ENCODE data around the gene POLD4. TPM values are rescaled to one million over a fixed set of nuclear protein-coding genes. Genes with fewer than 3 reads are reported as not detected.

The POLD4 gene
- total RNA-seq, 2 experiments from 2014 or later: 31.7 to 39.5 TPM

DNA sequence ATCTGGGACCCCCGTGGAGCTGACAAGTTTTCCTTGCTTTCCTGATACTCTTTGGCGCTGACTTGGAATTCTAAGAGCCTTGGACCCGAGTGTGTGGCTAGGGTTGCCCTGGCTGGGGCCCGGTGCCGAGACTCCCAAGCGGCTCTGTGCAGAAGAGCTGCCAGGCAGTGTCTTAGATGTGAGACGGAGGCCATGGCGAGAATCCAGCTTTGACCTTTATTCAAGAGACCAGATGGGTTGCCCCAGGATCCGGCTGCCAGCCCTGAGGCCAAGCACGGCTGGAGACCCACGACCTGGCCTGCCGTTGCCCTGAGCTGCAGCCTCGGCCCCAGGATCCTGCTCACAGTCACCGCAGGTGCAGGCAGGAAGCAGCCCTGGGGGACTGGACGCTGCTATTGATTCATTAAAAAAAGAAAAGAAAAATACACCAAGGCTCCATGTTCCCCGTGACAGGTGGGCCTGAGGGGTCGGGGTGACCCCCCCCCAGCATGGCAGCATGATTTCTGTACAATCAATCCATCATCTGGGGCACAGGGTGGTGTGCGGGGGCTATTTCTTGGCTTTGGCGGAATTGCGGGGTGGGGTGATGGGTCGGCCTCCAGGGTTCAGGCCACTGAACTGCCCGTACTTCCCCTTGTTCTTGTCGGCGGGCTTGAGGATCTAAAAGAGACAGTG is 44.8 kb upstream of the POLD4 start:
- peaks cover 0 to 3% of the 10 kb centered on the region in 2 experiments for H3K27me3 ChIP-seq (ENCODE audit: control insufficient read depth in 1 of 2, insufficient read depth in 2 of 2, low read length in 2 of 2)
- ATAC-seq (ENCODE audit: poor library complexity) (no peak), DNase-seq (no peak)
- no peak overlapping the region for H3K4me3 ChIP-seq (ENCODE audit: low read length)
- Mint-ChIP-seq H3K9me3 (no peaks in the 10 kb centered on the region), H3K4me3 (peak overlapping the region; percentile 60), H3K4me1 (ENCODE audit: low read depth) (peaks cover 39% of the 10 kb centered on the region), H3K27ac (peak overlapping the region; percentile 84), H3K36me3 (ENCODE audit: low read depth) (peaks cover 35% of the 10 kb centered on the region), H3K27me3 (no peaks in the 10 kb centered on the region)
- POLR2A ChIA-PET: interaction anchor here (2.2 to 3.1 kb wide), 2 partner anchors 11 to 39 kb away, joined by 13 to 22 read pairs; partner anchors contain the start of gene PTPRCAP
- CTCF ChIA-PET: interaction anchor here (0.7 kb wide), 1 partner anchor 67 kb away, joined by 3 read pairs; no protein-coding TSS in a partner anchor
- intact Hi-C loops (cut with DNase I, micrococcal nuclease): loop anchor here in 1 of 2 experiments (10.0 kb wide), 1 partner anchor 207 kb away; the partner anchor contains the start of gene NDUFV1
- H3K36me3 ChIP-seq (ENCODE audit: insufficient read depth, low read length): peaks cover 57% of the 10 kb centered on the region
- peak overlapping the region; percentile 60 to 61 for H3K27ac ChIP-seq (ENCODE audit: low read depth in 1 of 2, low read length in 2 of 2)
- TF ChIP-seq, protein P1, sequence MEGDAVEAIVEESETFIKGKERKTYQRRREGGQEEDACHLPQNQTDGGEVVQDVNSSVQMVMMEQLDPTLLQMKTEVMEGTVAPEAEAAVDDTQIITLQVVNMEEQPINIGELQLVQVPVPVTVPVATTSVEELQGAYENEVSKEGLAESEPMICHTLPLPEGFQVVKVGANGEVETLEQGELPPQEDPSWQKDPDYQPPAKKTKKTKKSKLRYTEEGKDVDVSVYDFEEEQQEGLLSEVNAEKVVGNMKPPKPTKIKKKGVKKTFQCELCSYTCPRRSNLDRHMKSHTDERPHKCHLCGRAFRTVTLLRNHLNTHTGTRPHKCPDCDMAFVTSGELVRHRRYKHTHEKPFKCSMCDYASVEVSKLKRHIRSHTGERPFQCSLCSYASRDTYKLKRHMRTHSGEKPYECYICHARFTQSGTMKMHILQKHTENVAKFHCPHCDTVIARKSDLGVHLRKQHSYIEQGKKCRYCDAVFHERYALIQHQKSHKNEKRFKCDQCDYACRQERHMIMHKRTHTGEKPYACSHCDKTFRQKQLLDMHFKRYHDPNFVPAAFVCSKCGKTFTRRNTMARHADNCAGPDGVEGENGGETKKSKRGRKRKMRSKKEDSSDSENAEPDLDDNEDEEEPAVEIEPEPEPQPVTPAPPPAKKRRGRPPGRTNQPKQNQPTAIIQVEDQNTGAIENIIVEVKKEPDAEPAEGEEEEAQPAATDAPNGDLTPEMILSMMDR (IDR thresholded peaks at IDR 0.05): no peak
- H3K4me1 ChIP-seq (ENCODE audit: insufficient read depth, low read length): peaks cover 74% of the 10 kb centered on the region
- peaks cover 0 to 5% of the 10 kb centered on the region in 2 experiments for H3K9me3 ChIP-seq (ENCODE audit: control insufficient read depth in 1 of 2, insufficient read depth in 1 of 2, low read length in 2 of 2)

- Mint-ChIP-seq H3K36me3 (ENCODE audit: low read depth) (peaks cover 35% of the 10 kb centered on the region), H3K9me3 (no peaks in the 10 kb centered on the region), H3K4me3 (peak overlapping the region; percentile 60), H3K4me1 (ENCODE audit: low read depth) (peaks cover 42% of the 10 kb centered on the region), H3K27ac (peak overlapping the region; percentile 84), H3K27me3 (no peaks in the 10 kb centered on the region)
- intact Hi-C loops (cut with DNase I, micrococcal nuclease): loop anchor here in 1 of 2 experiments (10.0 kb wide), 1 partner anchor 207 kb away; the partner anchor contains the start of gene NDUFV1
- POLR2A ChIA-PET: interaction anchor here (1.0 to 3.1 kb wide), 3 partner anchors 11 to 40 kb away, joined by 3 to 22 read pairs (median 13); partner anchors contain the start of gene PTPRCAP
- peaks cover 57% of the 10 kb centered on the region for H3K36me3 ChIP-seq (ENCODE audit: insufficient read depth, low read length)
- H3K27ac ChIP-seq (ENCODE audit: low read depth in 1 of 2, low read length in 2 of 2): peak overlapping the region; percentile 55 to 61
- H3K4me1 ChIP-seq (ENCODE audit: insufficient read depth, low read length): peaks cover 72% of the 10 kb centered on the region
- peaks cover 0 to 5% of the 10 kb centered on the region in 2 experiments for H3K9me3 ChIP-seq (ENCODE audit: control insufficient read depth in 1 of 2, insufficient read depth in 1 of 2, low read length in 2 of 2)
- TF ChIP-seq, protein P1 (IDR thresholded peaks at IDR 0.05): no peak
- DNase-seq (no peak), ATAC-seq (ENCODE audit: poor library complexity) (no peak)
- peaks cover 0 to 3% of the 10 kb centered on the region in 2 experiments for H3K27me3 ChIP-seq (ENCODE audit: control insufficient read depth in 1 of 2, insufficient read depth in 2 of 2, low read length in 2 of 2)
- CTCF ChIA-PET: interaction anchor here (0.7 kb wide), 1 partner anchor 68 kb away, joined by 3 read pairs; no protein-coding TSS in a partner anchor
- H3K4me3 ChIP-seq (ENCODE audit: low read length): no peak overlapping the region
Observed at GRCh38 chr11:67397536-67397935, 44.2 kb upstream of the POLD4 start.

- H3K27ac Mint-ChIP-seq: peak overlapping the region; percentile 84
- H3K4me3 Mint-ChIP-seq: peak overlapping the region; percentile 84
Observed at GRCh38 chr11:67396587-67397389, 43.4 kb upstream of the POLD4 start.

More at GRCh38 chr11:67396587-67397389, 43.4 kb upstream of the POLD4 start:
- Histone ChIP-seq H3K4me3 (ENCODE audit: low read length) (no peak overlapping the region), H3K27ac (ENCODE audit: low read depth in 1 of 2, low read length in 2 of 2) (peak overlapping the region; percentile 55 to 61), H3K36me3 (ENCODE audit: insufficient read depth, low read length) (peaks cover 57% of the 10 kb centered on the region), H3K27me3 (ENCODE audit: control insufficient read depth in 1 of 2, insufficient read depth in 2 of 2, low read length in 2 of 2) (peaks cover 0 to 3% of the 10 kb centered on the region in 2 experiments), H3K4me1 (ENCODE audit: insufficient read depth, low read length) (peaks cover 69% of the 10 kb centered on the region), H3K9me3 (ENCODE audit: control insufficient read depth in 1 of 2, insufficient read depth in 1 of 2, low read length in 2 of 2) (peaks cover 0 to 5% of the 10 kb centered on the region in 2 experiments)
- ChIA-PET POLR2A (interaction anchor here (0.8 to 3.1 kb wide), 9 partner anchors 12 to 86 kb away, joined by 3 to 22 read pairs (median 4); partner anchors contain the start of genes AIP, PTPRCAP and RPS6KB2), CTCF (interaction anchor here (0.8 kb wide), 1 partner anchor 14 kb away, joined by 3 read pairs; no protein-coding TSS in a partner anchor)
- ATAC-seq (ENCODE audit: poor library complexity) (no peak), DNase-seq (peak in 2 of 14 experiments; percentile 54 to 66)
- H3K36me3 Mint-ChIP-seq (ENCODE audit: low read depth): peaks cover 35% of the 10 kb centered on the region
- intact Hi-C loops (cut with DNase I, micrococcal nuclease): loop anchor here in 1 of 2 experiments (10.0 kb wide), 1 partner anchor 208 kb away; the partner anchor contains the start of gene NDUFV1
- H3K4me1 Mint-ChIP-seq (ENCODE audit: low read depth): peaks cover 42% of the 10 kb centered on the region
- no peaks in the 10 kb centered on the region for H3K27me3 Mint-ChIP-seq
- H3K9me3 Mint-ChIP-seq: no peaks in the 10 kb centered on the region
- TF ChIP-seq, protein P1 (IDR thresholded peaks at IDR 0.05): no peak
